Spinal cord (tissue), 10 donors: ENCODE measurements around the gene NTRK2. TPM values are rescaled to one million over a fixed set of nuclear protein-coding genes. Genes with fewer than 3 reads are reported as not detected.
"Not testable (repeated sequence)": the region's sequence is repeated elsewhere in the genome, so short reads cannot be mapped to it uniquely, and the experiment has no call there.

Experiments
- DNase-seq, 6 donors: peaks; one replicate each; pipeline versions ENCODE4 v3.0.0 to v3.0.0-alpha.2; 2013 to 2015; ENCODE audit warnings: low spot score in 6 of 6, low read depth in 4 of 6
- H3K27ac ChIP-seq: one replicate; pipeline ENCODE4 v1.5.1; 2013; ENCODE audit warnings: low read depth, low read length, control low read depth
- H3K27me3 ChIP-seq: one replicate; pipeline ENCODE4 v1.6.1; 2013; ENCODE audit warnings: low read length; ENCODE audit not compliant: control insufficient read depth, insufficient read depth
- H3K36me3 ChIP-seq: one replicate; pipeline ENCODE4 v1.6.1; 2013; ENCODE audit warnings: low read length; ENCODE audit not compliant: control insufficient read depth, insufficient read depth
- H3K4me1 ChIP-seq: one replicate; pipeline ENCODE4 v1.6.1; 2013; ENCODE audit warnings: low read length; ENCODE audit not compliant: control insufficient read depth, insufficient read depth
- H3K4me3 ChIP-seq: one replicate; pipeline ENCODE4 v1.5.1; 2013; ENCODE audit warnings: low read depth, low read length, control low read depth
- H3K9me3 ChIP-seq: one replicate; pipeline ENCODE4 v1.6.1; 2013; ENCODE audit warnings: low read length; ENCODE audit not compliant: control insufficient read depth, insufficient read depth
- WGBS: methylation state at CpG from one replicate; pipeline ENCODE4 v1.1.5; 2013; ENCODE audit warnings: missing lambda C conversion rate; ENCODE audit not compliant: insufficient coverage; 5-methylcytosine and 5-hydroxymethylcytosine counted together
- polyA plus RNA-seq, 2 donors: library from polyadenylated mRNA; unstranded; fragments of 120-200 nt; gene quantifications; one replicate each; pipeline ENCODE4 v1.2.1, GENCODE V29; 2013; ENCODE audit not compliant: insufficient read length in 2 of 2
- total RNA-seq, 2 donors: library from RNA; depleted of rRNA in 1 of 2; stranded (reverse); fragments of 120-200 nt in 1 of 2; fragments of >200 nt in 1 of 2; gene quantifications; one replicate each; pipeline versions ENCODE4 v1.2.3 to v1.2.4, GENCODE V29; 2013 to 2014
- donor health status: healthy.

NTRK2 gene
- total and polyA plus RNA-seq, 4 donors = 119 to 185 (median 146) TPM

DNA sequence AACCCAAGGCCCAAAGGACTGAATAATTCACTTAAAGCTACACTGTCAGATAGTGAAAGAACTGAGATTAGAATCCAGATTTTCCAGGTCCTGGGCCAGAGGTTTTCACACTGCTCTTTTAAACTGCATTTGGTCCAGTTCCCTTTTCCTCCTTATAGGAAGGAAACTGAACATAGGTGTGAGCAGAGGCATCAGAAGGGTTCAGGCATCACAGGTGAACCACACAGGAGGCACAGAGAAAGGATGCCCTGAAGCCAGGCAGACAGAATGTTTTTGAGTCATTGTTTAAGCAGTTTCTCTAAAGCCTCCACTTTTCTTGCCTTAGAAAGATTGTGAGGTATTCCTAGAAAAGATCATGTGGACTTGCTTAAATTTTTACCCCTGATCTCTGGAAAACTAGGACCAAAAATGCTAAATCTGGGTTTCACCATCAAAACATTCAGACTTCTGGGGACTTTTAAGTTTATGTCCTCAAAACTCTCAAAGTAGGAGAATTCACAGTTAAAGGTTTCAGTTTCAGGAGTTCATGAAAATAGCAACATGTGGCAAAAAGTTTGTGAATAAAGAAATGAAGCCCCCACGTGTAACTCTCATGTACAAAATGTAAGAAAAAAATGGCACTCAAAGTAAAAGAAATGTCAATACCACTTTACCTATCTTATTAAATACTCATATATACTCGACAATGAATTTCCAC lies 386.1 kb downstream of the NTRK2 start:
- no peaks in the 10 kb centered on the region for H3K36me3 ChIP-seq
- no peaks in the 10 kb centered on the region for H3K9me3 ChIP-seq
- H3K4me3 ChIP-seq = no peak overlapping the region
- no peak overlapping the region for H3K27ac ChIP-seq
- WGBS = 80% methylated on average over 1 of the region's 2 CpGs
- H3K4me1 ChIP-seq = no peaks in the 10 kb centered on the region
- no peaks in the 10 kb centered on the region for H3K27me3 ChIP-seq
- DNase-seq = no peak

- no peaks in the 10 kb centered on the region for H3K36me3 ChIP-seq
- H3K27ac ChIP-seq = no peak overlapping the region
- H3K4me1 ChIP-seq = no peaks in the 10 kb centered on the region
- no peak overlapping the region for H3K4me3 ChIP-seq
- 73% methylated on average over 1 of the region's 3 CpGs for WGBS
- no peak for DNase-seq
- no peaks in the 10 kb centered on the region for H3K27me3 ChIP-seq
- H3K9me3 ChIP-seq = no peaks in the 10 kb centered on the region
These were observed 386.7 kb downstream of the NTRK2 start for GRCh38 chr9:85056203-85056572.

GRCh38 chr9:85061969-85062368 lies 392.4 kb downstream of the NTRK2 start:
- 100% methylated on average over 1 of the region's 1 CpG for WGBS
- no peak overlapping the region for H3K27ac ChIP-seq
- no peaks in the 10 kb centered on the region for H3K9me3 ChIP-seq
- no peaks in the 10 kb centered on the region for H3K27me3 ChIP-seq
- no peak overlapping the region for H3K4me3 ChIP-seq
- DNase-seq = no peak
- no peaks in the 10 kb centered on the region for H3K4me1 ChIP-seq
- no peaks in the 10 kb centered on the region for H3K36me3 ChIP-seq

- Histone ChIP-seq H3K27ac (no peak overlapping the region), H3K4me3 (no peak overlapping the region), H3K27me3 (no peaks in the 10 kb centered on the region), H3K9me3 (no peaks in the 10 kb centered on the region), H3K4me1 (no peaks in the 10 kb centered on the region), H3K36me3 (no peaks in the 10 kb centered on the region)
- 63% methylated on average over 4 of the region's 4 CpGs for WGBS
- no peak for DNase-seq
These were observed 393.0 kb downstream of the NTRK2 start for GRCh38 chr9:85062385-85063022.

GRCh38 chr9:85064811-85065371 lies 395.4 kb downstream of the NTRK2 start:
- no peaks in the 10 kb centered on the region for H3K36me3 ChIP-seq
- no peaks in the 10 kb centered on the region for H3K9me3 ChIP-seq
- DNase-seq = no peak
- 86% methylated on average over 1 of the region's 1 CpG for WGBS
- H3K27ac ChIP-seq = no peak overlapping the region
- no peaks in the 10 kb centered on the region for H3K4me1 ChIP-seq
- no peak overlapping the region for H3K4me3 ChIP-seq
- H3K27me3 ChIP-seq = no peaks in the 10 kb centered on the region

- no peaks in the 10 kb centered on the region for H3K36me3 ChIP-seq
- no peak overlapping the region for H3K27ac ChIP-seq
- no peaks in the 10 kb centered on the region for H3K27me3 ChIP-seq
- no peaks in the 10 kb centered on the region for H3K9me3 ChIP-seq
- WGBS = 89% methylated on average over 2 of the region's 3 CpGs
- no peaks in the 10 kb centered on the region for H3K4me1 ChIP-seq
- no peak overlapping the region for H3K4me3 ChIP-seq
- DNase-seq = no peak
These were observed 398.3 kb downstream of the NTRK2 start for GRCh38 chr9:85067792-85068191.

GRCh38 chr9:85069421-85069820 lies 399.9 kb downstream of the NTRK2 start:
- WGBS = 82% methylated on average over 3 of the region's 3 CpGs
- not testable (repeated sequence) for H3K4me3 ChIP-seq, H3K27ac ChIP-seq, H3K27me3 ChIP-seq, DNase-seq, H3K9me3 ChIP-seq, H3K36me3 ChIP-seq, H3K4me1 ChIP-seq
